Endothelial cell of umbilical vein (primary cell): ENCODE data around the gene FAM135A.

ENCODE experiments used
- EZH2 ChIP-seq: IDR thresholded peaks from 2 replicates; pipeline ENCODE4 v1.6.1; 2012; ENCODE audit warnings: borderline replicate concordance, low read depth, mild to moderate bottlenecking, moderate library complexity, low read length, inconsistent platforms; ENCODE audit not compliant: severe bottlenecking
- GATA2 ChIP-seq: IDR thresholded peaks from 2 replicates; pipeline ENCODE4 v1.7.0; 2011; ENCODE audit warnings: low read depth, mild to moderate bottlenecking, moderate library complexity, mixed read lengths, low read length; ENCODE audit not compliant: insufficient read length, insufficient read depth
- TF ChIP-seq, protein P1 (sequence below), 2 donors: IDR thresholded peaks; 1 replicate in 1 of 2; 2 replicates in 1 of 2; pipeline ENCODE4 v1.5.1; 2011; ENCODE audit warnings: low read length in 2 of 2, mild to moderate bottlenecking in 2 of 2, moderate library complexity in 2 of 2, control low read depth in 1 of 2, inconsistent platforms in 1 of 2, low read depth in 1 of 2; ENCODE audit not compliant: insufficient read depth in 1 of 2; ENCODE audit errors: extremely low read depth in 1 of 2
- TF ChIP-seq, protein P2 (sequence below): IDR thresholded peaks from 2 replicates; pipeline ENCODE4 v1.6.1; 2011; ENCODE audit not compliant: insufficient read depth, insufficient read length

DNA sequence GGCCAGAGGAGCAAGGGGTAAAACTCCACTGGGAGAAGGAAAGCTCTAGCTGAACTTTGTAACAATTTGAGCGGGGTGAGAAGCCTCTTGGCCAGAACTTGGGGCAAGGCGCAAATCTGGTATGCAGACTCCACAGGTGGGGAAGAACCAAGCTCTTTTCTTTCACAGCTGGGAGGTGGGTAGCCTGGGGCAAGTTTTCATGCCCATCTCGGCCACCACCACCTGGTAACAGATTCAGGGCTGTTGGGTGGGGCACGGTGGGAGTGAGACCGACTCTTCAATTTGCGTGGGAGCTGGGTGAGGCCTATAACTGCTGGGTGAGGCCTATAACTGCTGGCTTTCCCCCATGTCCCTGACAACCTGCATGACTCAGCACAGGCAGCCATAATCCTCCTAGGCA lies 190.9 kb downstream of the FAM135A start:
- TF ChIP-seq, protein P1, sequence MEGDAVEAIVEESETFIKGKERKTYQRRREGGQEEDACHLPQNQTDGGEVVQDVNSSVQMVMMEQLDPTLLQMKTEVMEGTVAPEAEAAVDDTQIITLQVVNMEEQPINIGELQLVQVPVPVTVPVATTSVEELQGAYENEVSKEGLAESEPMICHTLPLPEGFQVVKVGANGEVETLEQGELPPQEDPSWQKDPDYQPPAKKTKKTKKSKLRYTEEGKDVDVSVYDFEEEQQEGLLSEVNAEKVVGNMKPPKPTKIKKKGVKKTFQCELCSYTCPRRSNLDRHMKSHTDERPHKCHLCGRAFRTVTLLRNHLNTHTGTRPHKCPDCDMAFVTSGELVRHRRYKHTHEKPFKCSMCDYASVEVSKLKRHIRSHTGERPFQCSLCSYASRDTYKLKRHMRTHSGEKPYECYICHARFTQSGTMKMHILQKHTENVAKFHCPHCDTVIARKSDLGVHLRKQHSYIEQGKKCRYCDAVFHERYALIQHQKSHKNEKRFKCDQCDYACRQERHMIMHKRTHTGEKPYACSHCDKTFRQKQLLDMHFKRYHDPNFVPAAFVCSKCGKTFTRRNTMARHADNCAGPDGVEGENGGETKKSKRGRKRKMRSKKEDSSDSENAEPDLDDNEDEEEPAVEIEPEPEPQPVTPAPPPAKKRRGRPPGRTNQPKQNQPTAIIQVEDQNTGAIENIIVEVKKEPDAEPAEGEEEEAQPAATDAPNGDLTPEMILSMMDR (IDR thresholded peaks at IDR 0.05; ENCODE audit: extremely low read depth in 1 of 2, insufficient read depth in 1 of 2, low read depth in 1 of 2, low read length in 2 of 2) = no peak
- no peak for TF ChIP-seq EZH2
- TF ChIP-seq, protein P2, sequence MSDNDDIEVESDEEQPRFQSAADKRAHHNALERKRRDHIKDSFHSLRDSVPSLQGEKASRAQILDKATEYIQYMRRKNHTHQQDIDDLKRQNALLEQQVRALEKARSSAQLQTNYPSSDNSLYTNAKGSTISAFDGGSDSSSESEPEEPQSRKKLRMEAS = no peak
- no peak for TF ChIP-seq GATA2
